Ovary (tissue), 3 donors: ENCODE results near the gene OR4P4.

ENCODE experiments used
- EP300 ChIP-seq: sonication (generic); formaldehyde crosslinking; IDR thresholded peaks from one replicate; pipeline ENCODE4 v1.6.1; 2017; ENCODE audit warnings: antibody characterized with exemption
- POLR2A ChIP-seq: fragments of 450-650 bp; IDR thresholded peaks from one replicate; pipeline ENCODE4 v1.6.1; 2017; ENCODE audit warnings: antibody characterized with exemption, mild to moderate bottlenecking, moderate library complexity
- TF ChIP-seq, protein P1 (sequence below), 3 donors: fragments of 450-650 bp in 2 of 3; fragments of 200-600 bp in 1 of 3; IDR thresholded peaks; one replicate each; pipeline versions ENCODE4 v1.5.1 to v1.8.0; 2016 to 2022; ENCODE audit warnings: antibody characterized with exemption in 3 of 3, mild to moderate bottlenecking in 1 of 3
- donor health status: DM: no; HTN: no; CAD: no.

DNA sequence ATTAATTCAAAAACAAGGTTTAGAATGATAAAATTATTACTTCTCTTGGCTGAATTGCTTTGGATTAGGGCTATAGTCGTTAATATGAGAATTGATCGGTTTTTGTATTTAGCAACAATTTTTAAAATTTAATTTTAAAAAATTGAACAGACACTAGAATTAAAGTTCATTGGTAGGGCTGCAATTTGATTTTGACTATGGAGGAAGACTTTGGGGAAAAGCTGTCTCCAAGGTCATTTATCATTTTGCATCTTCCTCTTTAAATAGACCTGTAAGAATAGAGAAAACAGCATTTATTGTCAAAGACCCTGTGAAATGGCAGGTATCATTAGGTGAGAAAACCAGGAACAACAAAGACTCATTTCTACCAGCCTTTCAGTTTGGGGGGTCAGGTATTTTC lies 13.1 kb downstream of the OR4P4 start, which contains the start of gene OR4S2:
- TF ChIP-seq, protein P1, sequence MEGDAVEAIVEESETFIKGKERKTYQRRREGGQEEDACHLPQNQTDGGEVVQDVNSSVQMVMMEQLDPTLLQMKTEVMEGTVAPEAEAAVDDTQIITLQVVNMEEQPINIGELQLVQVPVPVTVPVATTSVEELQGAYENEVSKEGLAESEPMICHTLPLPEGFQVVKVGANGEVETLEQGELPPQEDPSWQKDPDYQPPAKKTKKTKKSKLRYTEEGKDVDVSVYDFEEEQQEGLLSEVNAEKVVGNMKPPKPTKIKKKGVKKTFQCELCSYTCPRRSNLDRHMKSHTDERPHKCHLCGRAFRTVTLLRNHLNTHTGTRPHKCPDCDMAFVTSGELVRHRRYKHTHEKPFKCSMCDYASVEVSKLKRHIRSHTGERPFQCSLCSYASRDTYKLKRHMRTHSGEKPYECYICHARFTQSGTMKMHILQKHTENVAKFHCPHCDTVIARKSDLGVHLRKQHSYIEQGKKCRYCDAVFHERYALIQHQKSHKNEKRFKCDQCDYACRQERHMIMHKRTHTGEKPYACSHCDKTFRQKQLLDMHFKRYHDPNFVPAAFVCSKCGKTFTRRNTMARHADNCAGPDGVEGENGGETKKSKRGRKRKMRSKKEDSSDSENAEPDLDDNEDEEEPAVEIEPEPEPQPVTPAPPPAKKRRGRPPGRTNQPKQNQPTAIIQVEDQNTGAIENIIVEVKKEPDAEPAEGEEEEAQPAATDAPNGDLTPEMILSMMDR (IDR thresholded peaks at IDR 0.05) = no peak
- TF ChIP-seq POLR2A (no peak), EP300 (no peak)
